Prostate gland (tissue), 2 donors: ENCODE results near the gene CCNL2. TPM values are rescaled to one million over a fixed set of nuclear protein-coding genes. Genes with fewer than 3 reads are reported as not detected.
"Not testable (repeated sequence)": the region's sequence is repeated elsewhere in the genome, so short reads cannot be mapped to it uniquely, and the experiment has no call there.

Source experiments
- DNase-seq: peaks from one replicate; pipeline ENCODE4 v3.0.0-alpha.2; 2019; ENCODE audit warnings: low spot score
- H3K27ac ChIP-seq, 2 donors: fragments of 200-600 bp; sonication (generic); 2 replicates each; pipeline ENCODE4 v1.5.1; 2017 to 2019
- H3K27me3 ChIP-seq: fragments of 200-600 bp; sonication (generic); replicated peaks from 2 replicates; pipeline ENCODE4 v1.5.1; 2019; ENCODE audit not compliant: insufficient read depth
- H3K36me3 ChIP-seq, 2 donors: fragments of 200-600 bp; sonication (generic); 1 replicate in 1 of 2; 2 replicates in 1 of 2; pipeline versions ENCODE4 v1.5.1 to v1.8.1; 2017 to 2019
- H3K4me1 ChIP-seq: fragments of 200-600 bp; sonication (generic); replicated peaks from 2 replicates; pipeline ENCODE4 v1.5.1; 2019
- H3K4me3 ChIP-seq, 2 donors: fragments of 200-600 bp; sonication (generic); 2 replicates each; pipeline ENCODE4 v1.5.1; 2017 to 2019
- H3K9me3 ChIP-seq: fragments of 200-600 bp; sonication (generic); 2 replicates; pipeline ENCODE4 v1.5.1; 2017
- CTCF ChIP-seq, 4 experiments: fragments of 200-600 bp in 2 of 4; fragments of 450-650 bp in 2 of 4; sonication (generic) in 2 of 4; IDR thresholded peaks; 1 replicate in 3 of 4; 2 replicates in 1 of 4; pipeline ENCODE4 v1.5.1; 2016 to 2019; ENCODE audit warnings: antibody characterized with exemption in 4 of 4, mild to moderate bottlenecking in 2 of 4, moderate library complexity in 2 of 4
- POLR2A ChIP-seq: fragments of 450-650 bp; IDR thresholded peaks from one replicate; pipeline ENCODE4 v1.6.1; 2016; ENCODE audit warnings: antibody characterized with exemption, mild to moderate bottlenecking
- POLR2AphosphoS5 ChIP-seq: sonication (generic); formaldehyde crosslinking; IDR thresholded peaks from one replicate; pipeline ENCODE4 v1.6.1; 2017; ENCODE audit warnings: antibody characterized with exemption
- WGBS: methylation state at CpG from one replicate; pipeline ENCODE4 v1.1.5; 2018; 5-methylcytosine and 5-hydroxymethylcytosine counted together
- intact Hi-C: fragments of 100-400 bp; cut with DNase I; formaldehyde crosslinking; loops from one replicate; pipeline ENCODE4 v1.14.2; 2022
- total RNA-seq, 2 donors: library from RNA; depleted of rRNA; stranded (reverse); fragments of >200 nt; gene quantifications; one replicate each; pipeline ENCODE4 v1.1.0, GENCODE V29; 2016

CCNL2 gene
- total RNA-seq, 2 donors from 2014 or later, result 116 to 242 TPM

- TF ChIP-seq CTCF (IDR thresholded peaks at IDR 0.05), result peak in 1 of 4 experiments; percentile 9
- TF ChIP-seq POLR2A, result no peak
- intact Hi-C loops, result no loop called here
- peak overlapping the region; percentile 32 to 41 for H3K4me3 ChIP-seq
These were observed 20.9 kb upstream of the CCNL2 start for GRCh38 chr1:1419813-1420653.

DNA sequence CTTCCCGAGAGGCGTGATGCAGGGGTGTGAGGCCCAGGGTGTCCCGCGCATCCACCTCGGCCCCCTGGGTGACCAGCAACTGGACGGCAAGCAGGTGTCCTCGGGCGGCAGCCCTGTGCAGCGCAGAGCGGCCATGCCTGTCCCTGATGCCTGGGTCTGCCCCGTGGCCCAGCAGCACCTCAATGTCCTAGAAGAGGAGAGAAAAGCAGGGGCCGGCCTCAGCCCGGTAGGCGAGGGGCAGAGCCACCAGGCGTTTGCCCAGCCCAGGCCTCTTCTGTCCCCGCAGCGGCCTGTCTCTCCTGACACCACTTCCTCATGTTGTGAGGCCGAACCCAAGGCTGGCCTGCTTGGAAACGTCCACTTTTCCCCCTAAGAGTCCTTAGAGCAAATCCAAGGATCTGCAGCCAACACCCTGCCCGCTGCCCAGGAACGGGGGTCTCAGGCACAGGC, 20.3 kb upstream of the CCNL2 start:
- H3K4me1 ChIP-seq, result peaks cover 6% of the 10 kb centered on the region
- no peaks in the 10 kb centered on the region for H3K27me3 ChIP-seq
- no peak for DNase-seq
- 68% methylated on average over 21 of the region's 21 CpGs for WGBS
- H3K27ac ChIP-seq, result peak overlapping the region; percentile 80 to 83
- TF ChIP-seq POLR2AphosphoS5 (no peak), CTCF (IDR thresholded peaks at IDR 0.05) (no peak), POLR2A (no peak)
- H3K9me3 ChIP-seq, result no peaks in the 10 kb centered on the region
- intact Hi-C loops, result no loop called here
- no peaks in the 10 kb centered on the region for H3K36me3 ChIP-seq
- H3K4me3 ChIP-seq, result peak overlapping the region; percentile 32 to 41

More at GRCh38 chr1:1419813-1420653, 20.9 kb upstream of the CCNL2 start:
- no peak for DNase-seq
- H3K4me1 ChIP-seq, result peaks cover 6% of the 10 kb centered on the region
- no peaks in the 10 kb centered on the region for H3K27me3 ChIP-seq
- peak overlapping the region; percentile 80 to 83 for H3K27ac ChIP-seq
- H3K36me3 ChIP-seq, result no peaks in the 10 kb centered on the region
- 3% methylated on average over 75 of the region's 112 CpGs for WGBS
- no peaks in the 10 kb centered on the region for H3K9me3 ChIP-seq

DNA sequence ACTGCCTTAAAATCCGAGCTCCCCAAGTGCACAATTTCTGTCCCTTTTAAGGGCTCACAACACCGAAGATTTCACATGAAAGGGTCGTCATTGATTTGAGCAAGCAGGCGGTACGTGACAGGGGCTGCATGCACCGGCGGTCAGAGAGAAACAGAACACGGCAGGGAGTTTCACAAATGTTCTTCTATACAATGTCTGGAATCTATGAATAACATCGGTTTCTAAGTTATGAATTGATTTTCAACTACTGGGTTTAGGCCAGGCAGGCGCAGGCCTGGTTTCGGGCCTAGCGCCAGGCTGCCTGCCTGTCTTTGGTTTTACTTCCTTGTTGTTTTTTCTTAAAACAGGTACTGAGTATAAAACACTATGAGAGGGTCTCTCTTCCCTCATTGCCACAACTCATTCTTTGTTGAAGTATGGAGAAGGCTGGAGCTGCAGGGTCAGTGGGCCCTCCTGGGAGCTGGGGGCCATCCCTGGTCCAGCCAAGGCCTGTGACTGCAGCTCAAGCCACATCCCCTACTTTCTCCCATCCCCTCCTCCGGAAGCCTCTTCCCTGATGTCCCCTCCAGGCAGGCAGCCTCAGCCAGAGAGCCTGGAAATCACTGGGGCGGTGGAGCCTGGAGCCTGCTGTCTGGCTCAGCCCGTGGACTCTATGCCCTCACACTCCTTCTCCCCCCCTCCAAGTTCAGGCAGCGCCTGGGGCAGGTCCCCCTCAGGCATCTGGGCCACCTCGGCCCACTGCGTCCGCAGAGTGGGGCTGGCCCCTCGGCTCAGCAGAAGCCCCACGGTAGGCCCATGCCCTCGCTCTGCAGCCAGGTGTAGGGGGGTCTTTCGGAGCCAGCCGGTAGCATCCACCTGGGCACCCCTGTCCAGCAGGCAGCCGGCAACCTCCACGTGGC, 19.6 kb upstream of the CCNL2 start:
- H3K36me3 ChIP-seq, result no peaks in the 10 kb centered on the region
- H3K27me3 ChIP-seq, result no peaks in the 10 kb centered on the region
- H3K9me3 ChIP-seq, result no peaks in the 10 kb centered on the region
- intact Hi-C loops, result no loop called here
- H3K4me1 ChIP-seq, result peaks cover 6% of the 10 kb centered on the region
- TF ChIP-seq CTCF (IDR thresholded peaks at IDR 0.05) (no peak), POLR2A (no peak), POLR2AphosphoS5 (no peak)
- peak overlapping the region; percentile 80 to 83 for H3K27ac ChIP-seq
- no peak overlapping the region for H3K4me3 ChIP-seq
- WGBS, result 66% methylated on average over 26 of the region's 26 CpGs
- DNase-seq, result no peak

GRCh38 chr1:1417825-1418463, 18.8 kb upstream of the CCNL2 start:
- 56% methylated on average over 25 of the region's 25 CpGs for WGBS
- peak overlapping the region; percentile 80 to 83 for H3K27ac ChIP-seq
- H3K27me3 ChIP-seq, H3K9me3 ChIP-seq, DNase-seq, H3K4me1 ChIP-seq, intact Hi-C loops, H3K4me3 ChIP-seq, H3K36me3 ChIP-seq: not testable (repeated sequence)
- peak; percentile 15 for TF ChIP-seq POLR2AphosphoS5

GRCh38 chr1:1417396-1417795, 18.3 kb upstream of the CCNL2 start:
- H3K27ac ChIP-seq, result peak overlapping the region in 1 of 2 donors; percentile 80
- H3K4me1 ChIP-seq, H3K27me3 ChIP-seq, H3K36me3 ChIP-seq, DNase-seq, H3K9me3 ChIP-seq, intact Hi-C loops, H3K4me3 ChIP-seq: not testable (repeated sequence)
- WGBS, result 42% methylated on average over 5 of the region's 5 CpGs
